HG03442 (cell line): ENCODE measurements around the gene PTDSS2.
"Not testable (repeated sequence)": the region's sequence is repeated elsewhere in the genome, so short reads cannot be mapped to it uniquely, and the experiment has no call there.

Experiments used
- ATAC-seq: cut with Tn5 transposase; IDR thresholded peaks from one replicate; pipeline ENCODE4 v1.9.1; 2021; ENCODE audit warnings: mild to moderate bottlenecking, moderate library complexity; ENCODE audit not compliant: unreplicated experiment

Gene PTDSS2

GRCh38 chr11:413120-414081 lies 36.7 kb upstream of the PTDSS2 start:
- no peak for ATAC-seq

GRCh38 chr11:414318-414857 lies 35.7 kb upstream of the PTDSS2 start:
- no peak for ATAC-seq

GRCh38 chr11:415640-416041 lies 34.4 kb upstream of the PTDSS2 start:
- ATAC-seq: no peak

- no peak for ATAC-seq
These were observed 33.9 kb upstream of the PTDSS2 start for GRCh38 chr11:416051-416756.

- no peak for ATAC-seq
These were observed 33.1 kb upstream of the PTDSS2 start for GRCh38 chr11:416757-417621.

- no peak for ATAC-seq
These were observed 32.3 kb upstream of the PTDSS2 start for GRCh38 chr11:417652-418342.

- no peak for ATAC-seq
These were observed 31.5 kb upstream of the PTDSS2 start for GRCh38 chr11:418343-419247.

- no peak for ATAC-seq
These were observed 30.7 kb upstream of the PTDSS2 start for GRCh38 chr11:419248-420005.

- ATAC-seq: no peak
These were observed 29.8 kb upstream of the PTDSS2 start for GRCh38 chr11:420054-420910.

GRCh38 chr11:420911-421321 lies 29.2 kb upstream of the PTDSS2 start:
- ATAC-seq: no peak

- ATAC-seq: no peak
These were observed 27.8 kb upstream of the PTDSS2 start for GRCh38 chr11:422249-422656.

- no peak for ATAC-seq
These were observed 25.8 kb upstream of the PTDSS2 start for GRCh38 chr11:424232-424631.

GRCh38 chr11:424766-425165 lies 25.3 kb upstream of the PTDSS2 start:
- not testable (repeated sequence) for ATAC-seq

- no peak for ATAC-seq
These were observed 24.8 kb upstream of the PTDSS2 start for GRCh38 chr11:425301-425700.

GRCh38 chr11:426851-427250 lies 23.2 kb upstream of the PTDSS2 start:
- ATAC-seq: no peak

- no peak for ATAC-seq
These were observed 21.8 kb upstream of the PTDSS2 start for GRCh38 chr11:428295-428694.

- no peak for ATAC-seq
These were observed 20.7 kb upstream of the PTDSS2 start for GRCh38 chr11:429391-429790.
